Body of pancreas (tissue), 4 donors: ENCODE data around the gene B3GAT1.

Experiments used
- POLR2A ChIP-seq, 3 donors: fragments of 450-650 bp; IDR thresholded peaks; one replicate each; pipeline ENCODE4 v1.6.1; 2016; ENCODE audit warnings: antibody characterized with exemption in 3 of 3, mild to moderate bottlenecking in 2 of 3
- TF ChIP-seq, protein P1 (sequence below), 7 experiments: fragments of 450-650 bp in 4 of 7; fragments of 200-600 bp in 3 of 7; sonication (generic) in 3 of 7; IDR thresholded peaks; one replicate each; pipeline ENCODE4 v1.5.1; 2016 to 2019; ENCODE audit warnings: antibody characterized with exemption in 7 of 7

DNA sequence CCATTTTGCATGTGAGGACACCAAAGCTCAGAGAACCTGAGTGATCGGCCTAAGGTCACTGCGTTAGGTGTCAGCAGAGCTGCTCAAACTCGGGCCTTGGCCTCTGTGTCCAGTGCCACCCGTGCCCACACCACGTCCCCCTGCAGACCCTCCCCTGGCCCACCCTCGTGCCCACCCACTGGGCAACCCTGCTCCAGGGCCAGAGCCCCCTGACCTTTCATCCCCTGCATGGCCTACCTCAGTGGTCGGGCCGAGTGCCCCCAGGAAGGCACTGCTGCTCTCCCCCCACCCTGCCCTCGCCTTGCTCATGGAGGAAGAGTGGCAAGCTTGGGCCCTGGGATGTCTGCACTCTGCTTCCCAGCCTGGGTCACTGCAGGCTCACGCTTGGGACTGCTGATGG, 17.7 kb downstream of the B3GAT1 start:
- TF ChIP-seq, protein P1, sequence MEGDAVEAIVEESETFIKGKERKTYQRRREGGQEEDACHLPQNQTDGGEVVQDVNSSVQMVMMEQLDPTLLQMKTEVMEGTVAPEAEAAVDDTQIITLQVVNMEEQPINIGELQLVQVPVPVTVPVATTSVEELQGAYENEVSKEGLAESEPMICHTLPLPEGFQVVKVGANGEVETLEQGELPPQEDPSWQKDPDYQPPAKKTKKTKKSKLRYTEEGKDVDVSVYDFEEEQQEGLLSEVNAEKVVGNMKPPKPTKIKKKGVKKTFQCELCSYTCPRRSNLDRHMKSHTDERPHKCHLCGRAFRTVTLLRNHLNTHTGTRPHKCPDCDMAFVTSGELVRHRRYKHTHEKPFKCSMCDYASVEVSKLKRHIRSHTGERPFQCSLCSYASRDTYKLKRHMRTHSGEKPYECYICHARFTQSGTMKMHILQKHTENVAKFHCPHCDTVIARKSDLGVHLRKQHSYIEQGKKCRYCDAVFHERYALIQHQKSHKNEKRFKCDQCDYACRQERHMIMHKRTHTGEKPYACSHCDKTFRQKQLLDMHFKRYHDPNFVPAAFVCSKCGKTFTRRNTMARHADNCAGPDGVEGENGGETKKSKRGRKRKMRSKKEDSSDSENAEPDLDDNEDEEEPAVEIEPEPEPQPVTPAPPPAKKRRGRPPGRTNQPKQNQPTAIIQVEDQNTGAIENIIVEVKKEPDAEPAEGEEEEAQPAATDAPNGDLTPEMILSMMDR (IDR thresholded peaks at IDR 0.05), result no peak
- TF ChIP-seq POLR2A (IDR thresholded peaks at IDR 0.05), result no peak
